Gastrocnemius medialis (tissue), 4 donors: Measurements from ENCODE around the gene DDX54.

Source experiments
- CTCF ChIP-seq, 5 experiments: fragments of 450-650 bp in 3 of 5; fragments of 200-600 bp in 2 of 5; sonication (generic) in 2 of 5; IDR thresholded peaks in 4 of 5; conservative IDR thresholded peaks in 1 of 5; 1 replicate in 4 of 5; 2 replicates in 1 of 5; pipeline ENCODE4 v1.5.1; 2016 to 2019; ENCODE audit warnings: antibody characterized with exemption in 5 of 5, mild to moderate bottlenecking in 3 of 5, moderate library complexity in 3 of 5
- POLR2A ChIP-seq, 2 donors: fragments of 450-650 bp; IDR thresholded peaks; one replicate each; pipeline ENCODE4 v1.6.1; 2017; ENCODE audit warnings: antibody characterized with exemption in 2 of 2, mild to moderate bottlenecking in 2 of 2, moderate library complexity in 2 of 2

GRCh38 chr12:113196990-113197389 lies 11.7 kb upstream of the DDX54 start:
- TF ChIP-seq CTCF (IDR thresholded peaks at IDR 0.05 in 4 of 5, conservative IDR thresholded peaks at IDR 0.05 in 1 of 5), result peak; percentile 33 to 78 (median 58)
- no peak for TF ChIP-seq POLR2A (IDR thresholded peaks at IDR 0.05)
